ENCODE results near the gene DLG3.
A peak's percentile ranks its signal among the peaks of the same experiment; 100 is the strongest.
"Not testable (repeated sequence)": the region's sequence is repeated elsewhere in the genome, so short reads cannot be mapped to it uniquely, and the experiment has no call there.

DLG3 gene

GRCh38 chrX:70476934-70477733 lies 32.5 kb downstream of the DLG3 start:
- no peak for DNase-seq (ENCODE audit: low spot score)

GRCh38 chrX:70477734-70478075 lies 33.1 kb downstream of the DLG3 start:
- no peak for DNase-seq (ENCODE audit: low spot score)

- no peak for DNase-seq (ENCODE audit: low spot score)
These were observed 34.1 kb downstream of the DLG3 start for GRCh38 chrX:70478526-70479245.

- peak; percentile 69 for DNase-seq (ENCODE audit: low spot score)
These were observed 34.7 kb downstream of the DLG3 start for GRCh38 chrX:70479247-70479921.

GRCh38 chrX:70479922-70480659 lies 35.5 kb downstream of the DLG3 start:
- no peak for DNase-seq (ENCODE audit: low spot score)

GRCh38 chrX:70480660-70481018 lies 36.0 kb downstream of the DLG3 start:
- no peak for DNase-seq (ENCODE audit: low spot score)

- no peak for DNase-seq (ENCODE audit: low spot score)
These were observed 37.0 kb downstream of the DLG3 start for GRCh38 chrX:70481471-70482270.

GRCh38 chrX:70482300-70482699 lies 37.7 kb downstream of the DLG3 start:
- DNase-seq (ENCODE audit: low spot score): no peak

GRCh38 chrX:70485466-70485865 lies 40.8 kb downstream of the DLG3 start:
- DNase-seq (ENCODE audit: low spot score): no peak

- DNase-seq (ENCODE audit: low spot score): no peak
These were observed 44.2 kb downstream of the DLG3 start for GRCh38 chrX:70488856-70489255.

- DNase-seq (ENCODE audit: low spot score): peak; percentile 25
These were observed 49.8 kb downstream of the DLG3 start for GRCh38 chrX:70494441-70494840.

- no peak for DNase-seq (ENCODE audit: low spot score)
These were observed 51.9 kb downstream of the DLG3 start for GRCh38 chrX:70496491-70496890.

- no peak for DNase-seq (ENCODE audit: low spot score)
These were observed 52.4 kb downstream of the DLG3 start for GRCh38 chrX:70497026-70497425.

GRCh38 chrX:70498129-70498528 lies 53.5 kb downstream of the DLG3 start:
- no peak for DNase-seq (ENCODE audit: low spot score)

GRCh38 chrX:70500826-70501225 lies 56.2 kb downstream of the DLG3 start:
- DNase-seq (ENCODE audit: low spot score): no peak

- DNase-seq (ENCODE audit: low spot score): no peak
These were observed 60.3 kb downstream of the DLG3 start for GRCh38 chrX:70504772-70505450.

GRCh38 chrX:70505451-70505841 lies 60.8 kb downstream of the DLG3 start:
- no peak for DNase-seq (ENCODE audit: low spot score)

GRCh38 chrX:70508296-70508911 lies 63.8 kb downstream of the DLG3 start:
- DNase-seq (ENCODE audit: low spot score): no peak

GRCh38 chrX:70509078-70509477 lies 64.4 kb downstream of the DLG3 start:
- no peak for DNase-seq (ENCODE audit: low spot score)

- DNase-seq (ENCODE audit: low spot score): not testable (repeated sequence)
These were observed 70.6 kb downstream of the DLG3 start for GRCh38 chrX:70515270-70515669.

GRCh38 chrX:70515692-70516091 lies 71.1 kb downstream of the DLG3 start:
- DNase-seq (ENCODE audit: low spot score): not testable (repeated sequence)

All from AG08395 (cell line).